ENCODE data around the gene MYO18A.

The MYO18A gene

GRCh38 chr17:29155227-29155965 is 24.8 kb downstream of the MYO18A start:
- DNase-seq = peak; percentile 86
- peaks cover 25% of the 10 kb centered on the region for H3K4me1 ChIP-seq (ENCODE audit: control insufficient read depth, low read depth, low read length)
- peak overlapping the region; percentile 28 for H3K4ac ChIP-seq (ENCODE audit: low read depth, low read length)
- no peak overlapping the region for H2BK15ac ChIP-seq (replicated peaks; ENCODE audit: low read depth)
- H3K4me2 ChIP-seq (ENCODE audit: low read length) = no peak overlapping the region
- H3K79me1 ChIP-seq (ENCODE audit: low read length) = peaks cover 3% of the 10 kb centered on the region
- no peaks in the 10 kb centered on the region for H3K36me3 ChIP-seq (ENCODE audit: control insufficient read depth, insufficient read depth, low read length)
- no CpG with 5 or more reads among the region's 11 CpGs for WGBS (ENCODE audit: extremely low coverage, insufficient coverage, low lambda C conversion rate)
- H3K79me2 ChIP-seq (ENCODE audit: control insufficient read depth, insufficient read depth, low read length) = no peaks in the 10 kb centered on the region
- H3K4me3 ChIP-seq (ENCODE audit: low read length) = no peak overlapping the region
- no peak overlapping the region for H2BK120ac ChIP-seq (ENCODE audit: low read depth, low read length)
- peak overlapping the region; percentile 43 for H3K9ac ChIP-seq (ENCODE audit: low read length)
- peak overlapping the region; percentile 68 for H3K27ac ChIP-seq (ENCODE audit: low read depth, low read length)
- peak overlapping the region; percentile 1 for H3K18ac ChIP-seq (ENCODE audit: low read length)
- no peak overlapping the region for H4K5ac ChIP-seq (ENCODE audit: low read length)
- H2AK5ac ChIP-seq (ENCODE audit: low read length) = peak overlapping the region; percentile 90
- H3K56ac ChIP-seq (ENCODE audit: low read length) = peak overlapping the region; percentile 34
- no peaks in the 10 kb centered on the region for H3K27me3 ChIP-seq (ENCODE audit: insufficient read depth, low read length, poor library complexity)
- H4K8ac ChIP-seq (ENCODE audit: low read depth, low read length) = no peak overlapping the region
- H3K23ac ChIP-seq (ENCODE audit: low read length) = no peak overlapping the region
- H2BK5ac ChIP-seq (ENCODE audit: low read length) = peak overlapping the region; percentile 81

GRCh38 chr17:29154516-29155226 is 25.5 kb downstream of the MYO18A start:
- H3K9ac ChIP-seq (ENCODE audit: low read length) = peak overlapping the region; percentile 18
- H3K18ac ChIP-seq (ENCODE audit: low read length) = no peak overlapping the region
- no peak overlapping the region for H2BK120ac ChIP-seq (ENCODE audit: low read depth, low read length)

GRCh38 chr17:29151567-29151966 is 28.6 kb downstream of the MYO18A start:
- Histone ChIP-seq H3K4me3 (ENCODE audit: low read length) (no peak overlapping the region), H2BK15ac (replicated peaks; ENCODE audit: low read depth) (no peak overlapping the region), H2AK5ac (ENCODE audit: low read length) (peak overlapping the region; percentile 40), H2BK120ac (ENCODE audit: low read depth, low read length) (no peak overlapping the region), H3K4ac (ENCODE audit: low read depth, low read length) (no peak overlapping the region), H3K23ac (ENCODE audit: low read length) (no peak overlapping the region), H3K4me1 (ENCODE audit: control insufficient read depth, low read depth, low read length) (peaks cover 27% of the 10 kb centered on the region), H3K4me2 (ENCODE audit: low read length) (no peak overlapping the region), H3K79me2 (ENCODE audit: control insufficient read depth, insufficient read depth, low read length) (no peaks in the 10 kb centered on the region), H3K27ac (ENCODE audit: low read depth, low read length) (peak overlapping the region; percentile 26), H3K27me3 (ENCODE audit: insufficient read depth, low read length, poor library complexity) (no peaks in the 10 kb centered on the region), H3K9ac (ENCODE audit: low read length) (no peak overlapping the region), H2BK5ac (ENCODE audit: low read length) (peak overlapping the region; percentile 24), H4K5ac (ENCODE audit: low read length) (no peak overlapping the region), H4K8ac (ENCODE audit: low read depth, low read length) (no peak overlapping the region), H3K36me3 (ENCODE audit: control insufficient read depth, insufficient read depth, low read length) (no peaks in the 10 kb centered on the region), H3K56ac (ENCODE audit: low read length) (peak overlapping the region; percentile 61), H3K79me1 (ENCODE audit: low read length) (no peaks in the 10 kb centered on the region), H3K18ac (ENCODE audit: low read length) (no peak overlapping the region)
- DNase-seq = peak; percentile 94
- WGBS (ENCODE audit: extremely low coverage, insufficient coverage, low lambda C conversion rate) = no CpG with 5 or more reads among the region's 4 CpGs

More at GRCh38 chr17:29154516-29155226, 25.5 kb downstream of the MYO18A start:
- peak overlapping the region; percentile 6 for H3K4ac ChIP-seq (ENCODE audit: low read depth, low read length)
- H3K56ac ChIP-seq (ENCODE audit: low read length) = peak overlapping the region; percentile 34
- peak overlapping the region; percentile 44 for H2AK5ac ChIP-seq (ENCODE audit: low read length)
- no peak overlapping the region for H3K27ac ChIP-seq (ENCODE audit: low read depth, low read length)
- H4K8ac ChIP-seq (ENCODE audit: low read depth, low read length) = no peak overlapping the region
- no peaks in the 10 kb centered on the region for H3K79me2 ChIP-seq (ENCODE audit: control insufficient read depth, insufficient read depth, low read length)
- H3K36me3 ChIP-seq (ENCODE audit: control insufficient read depth, insufficient read depth, low read length) = no peaks in the 10 kb centered on the region
- H3K4me2 ChIP-seq (ENCODE audit: low read length) = no peak overlapping the region
- peaks cover 3% of the 10 kb centered on the region for H3K79me1 ChIP-seq (ENCODE audit: low read length)
- no peaks in the 10 kb centered on the region for H3K27me3 ChIP-seq (ENCODE audit: insufficient read depth, low read length, poor library complexity)
- H4K5ac ChIP-seq (ENCODE audit: low read length) = no peak overlapping the region
- no peak overlapping the region for H3K4me3 ChIP-seq (ENCODE audit: low read length)
- H3K4me1 ChIP-seq (ENCODE audit: control insufficient read depth, low read depth, low read length) = peaks cover 25% of the 10 kb centered on the region
- WGBS (ENCODE audit: extremely low coverage, insufficient coverage, low lambda C conversion rate) = no CpG with 5 or more reads among the region's 11 CpGs
- no peak for DNase-seq
- peak overlapping the region; percentile 20 for H2BK5ac ChIP-seq (ENCODE audit: low read length)
- no peak overlapping the region for H2BK15ac ChIP-seq (replicated peaks; ENCODE audit: low read depth)
- H3K23ac ChIP-seq (ENCODE audit: low read length) = no peak overlapping the region

GRCh38 chr17:29150161-29150560 is 30.0 kb downstream of the MYO18A start:
- no peak overlapping the region for H2BK120ac ChIP-seq (ENCODE audit: low read depth, low read length)

GRCh38 chr17:29149431-29150064 is 30.6 kb downstream of the MYO18A start:
- H3K23ac ChIP-seq (ENCODE audit: low read length) = peak overlapping the region; percentile 25
- H4K8ac ChIP-seq (ENCODE audit: low read depth, low read length) = no peak overlapping the region
- H3K4me1 ChIP-seq (ENCODE audit: control insufficient read depth, low read depth, low read length) = peaks cover 13% of the 10 kb centered on the region
- H3K27me3 ChIP-seq (ENCODE audit: insufficient read depth, low read length, poor library complexity) = no peaks in the 10 kb centered on the region
- no peak overlapping the region for H2BK120ac ChIP-seq (ENCODE audit: low read depth, low read length)
- H3K9ac ChIP-seq (ENCODE audit: low read length) = peak overlapping the region; percentile 63
- no peak overlapping the region for H2BK5ac ChIP-seq (ENCODE audit: low read length)
- peak overlapping the region; percentile 71 for H3K56ac ChIP-seq (ENCODE audit: low read length)
- no peaks in the 10 kb centered on the region for H3K79me1 ChIP-seq (ENCODE audit: low read length)
- no peak overlapping the region for H3K27ac ChIP-seq (ENCODE audit: low read depth, low read length)
- DNase-seq = no peak
- peak overlapping the region; percentile 35 for H3K18ac ChIP-seq (ENCODE audit: low read length)
- H4K5ac ChIP-seq (ENCODE audit: low read length) = no peak overlapping the region
- H2BK15ac ChIP-seq (replicated peaks; ENCODE audit: low read depth) = no peak overlapping the region
- no peak overlapping the region for H3K4me3 ChIP-seq (ENCODE audit: low read length)
- H3K36me3 ChIP-seq (ENCODE audit: control insufficient read depth, insufficient read depth, low read length) = no peaks in the 10 kb centered on the region
- no peaks in the 10 kb centered on the region for H3K79me2 ChIP-seq (ENCODE audit: control insufficient read depth, insufficient read depth, low read length)
- H3K4ac ChIP-seq (ENCODE audit: low read depth, low read length) = no peak overlapping the region
- H3K4me2 ChIP-seq (ENCODE audit: low read length) = peak overlapping the region; percentile 60
- WGBS (ENCODE audit: extremely low coverage, insufficient coverage, low lambda C conversion rate) = no CpG with 5 or more reads among the region's 8 CpGs
- no peak overlapping the region for H2AK5ac ChIP-seq (ENCODE audit: low read length)

More at GRCh38 chr17:29150161-29150560, 30.0 kb downstream of the MYO18A start:
- no peak overlapping the region for H4K8ac ChIP-seq (ENCODE audit: low read depth, low read length)
- no peaks in the 10 kb centered on the region for H3K27me3 ChIP-seq (ENCODE audit: insufficient read depth, low read length, poor library complexity)
- no peaks in the 10 kb centered on the region for H3K79me2 ChIP-seq (ENCODE audit: control insufficient read depth, insufficient read depth, low read length)
- H3K4ac ChIP-seq (ENCODE audit: low read depth, low read length) = no peak overlapping the region
- H4K5ac ChIP-seq (ENCODE audit: low read length) = no peak overlapping the region
- no peak overlapping the region for H3K9ac ChIP-seq (ENCODE audit: low read length)
- H3K23ac ChIP-seq (ENCODE audit: low read length) = no peak overlapping the region
- WGBS (ENCODE audit: extremely low coverage, insufficient coverage, low lambda C conversion rate) = no CpG with 5 or more reads among the region's 2 CpGs
- peaks cover 15% of the 10 kb centered on the region for H3K4me1 ChIP-seq (ENCODE audit: control insufficient read depth, low read depth, low read length)
- H3K27ac ChIP-seq (ENCODE audit: low read depth, low read length) = no peak overlapping the region
- no peak overlapping the region for H3K4me3 ChIP-seq (ENCODE audit: low read length)
- H3K36me3 ChIP-seq (ENCODE audit: control insufficient read depth, insufficient read depth, low read length) = no peaks in the 10 kb centered on the region
- no peak overlapping the region for H2AK5ac ChIP-seq (ENCODE audit: low read length)
- H3K56ac ChIP-seq (ENCODE audit: low read length) = no peak overlapping the region
- no peak overlapping the region for H3K4me2 ChIP-seq (ENCODE audit: low read length)
- H2BK15ac ChIP-seq (replicated peaks; ENCODE audit: low read depth) = no peak overlapping the region
- no peak overlapping the region for H2BK5ac ChIP-seq (ENCODE audit: low read length)
- no peak for DNase-seq
- H3K18ac ChIP-seq (ENCODE audit: low read length) = no peak overlapping the region
- no peaks in the 10 kb centered on the region for H3K79me1 ChIP-seq (ENCODE audit: low read length)

Data from mesendoderm (in vitro differentiated cells).